Measurements from ENCODE around the gene ACAA2. TPM values are rescaled to one million over a fixed set of nuclear protein-coding genes. Genes with fewer than 3 reads are reported as not detected.

The ACAA2 gene
- total and polyA plus RNA-seq, 2 of the 8 experiments (the other 6 are each of a cell fraction or from before 2014, with no cell fraction given) = 63.4 to 151 TPM

- TF ChIP-seq CHD7 (IDR thresholded peaks at IDR 0.05; ENCODE audit: insufficient replicate concordance, low read length) (no peak), SP4 (IDR thresholded peaks at IDR 0.05; ENCODE audit: low read length) (no peak), CHD1 (IDR thresholded peaks at IDR 0.05; ENCODE audit: low read depth, low read length) (no peak)
Measured at GRCh38 chr18:49756671-49757362, 56.5 kb downstream of the ACAA2 start (continued).
